ENCODE data around the gene OR51B2. TPM values are rescaled to one million over a fixed set of nuclear protein-coding genes. Genes with fewer than 3 reads are reported as not detected.
"Not testable (repeated sequence)": the region's sequence is repeated elsewhere in the genome, so short reads cannot be mapped to it uniquely, and the experiment has no call there.

Gene OR51B2
- polyA plus RNA-seq, 1 donor (not counting 4 experiments of a cell fraction or from before 2014, with no cell fraction given): not detected

DNA sequence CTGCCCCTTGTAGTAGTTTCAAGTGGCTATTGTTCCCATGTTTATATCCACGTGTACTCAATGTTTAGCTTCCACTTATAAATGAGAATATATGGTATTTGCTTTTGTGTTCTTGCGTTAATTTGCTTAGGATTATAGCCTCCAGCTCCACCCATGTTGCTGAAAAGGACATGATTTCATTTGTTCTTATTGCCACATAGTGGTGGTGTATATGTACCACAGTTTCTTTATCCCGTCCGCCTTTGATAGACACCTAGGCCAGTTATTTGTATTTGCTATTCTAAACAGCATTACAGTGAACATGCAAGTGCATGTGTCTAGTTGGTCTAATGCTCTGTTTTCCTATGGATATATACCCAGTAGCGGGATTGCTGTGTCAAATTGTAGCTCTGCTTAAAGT, 6.8 kb downstream of the OR51B2 start:
- no peak for DNase-seq (ENCODE audit: low read depth, low spot score)
- H3K9me1 ChIP-seq (ENCODE audit: control insufficient read depth, extremely low read depth, insufficient read depth, low read length): no peaks in the 10 kb centered on the region
- TF ChIP-seq, protein P1, sequence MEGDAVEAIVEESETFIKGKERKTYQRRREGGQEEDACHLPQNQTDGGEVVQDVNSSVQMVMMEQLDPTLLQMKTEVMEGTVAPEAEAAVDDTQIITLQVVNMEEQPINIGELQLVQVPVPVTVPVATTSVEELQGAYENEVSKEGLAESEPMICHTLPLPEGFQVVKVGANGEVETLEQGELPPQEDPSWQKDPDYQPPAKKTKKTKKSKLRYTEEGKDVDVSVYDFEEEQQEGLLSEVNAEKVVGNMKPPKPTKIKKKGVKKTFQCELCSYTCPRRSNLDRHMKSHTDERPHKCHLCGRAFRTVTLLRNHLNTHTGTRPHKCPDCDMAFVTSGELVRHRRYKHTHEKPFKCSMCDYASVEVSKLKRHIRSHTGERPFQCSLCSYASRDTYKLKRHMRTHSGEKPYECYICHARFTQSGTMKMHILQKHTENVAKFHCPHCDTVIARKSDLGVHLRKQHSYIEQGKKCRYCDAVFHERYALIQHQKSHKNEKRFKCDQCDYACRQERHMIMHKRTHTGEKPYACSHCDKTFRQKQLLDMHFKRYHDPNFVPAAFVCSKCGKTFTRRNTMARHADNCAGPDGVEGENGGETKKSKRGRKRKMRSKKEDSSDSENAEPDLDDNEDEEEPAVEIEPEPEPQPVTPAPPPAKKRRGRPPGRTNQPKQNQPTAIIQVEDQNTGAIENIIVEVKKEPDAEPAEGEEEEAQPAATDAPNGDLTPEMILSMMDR (optimal IDR thresholded peaks at IDR 0.05 in 1 of 3, IDR thresholded peaks at IDR 0.05 in 1 of 3, conservative IDR thresholded peaks at IDR 0.05 in 1 of 3; ENCODE audit: extremely low read depth in 1 of 3, insufficient read depth in 2 of 3, low read length in 3 of 3): no peak
- TF ChIP-seq EZH2 (IDR thresholded peaks at IDR 0.05; ENCODE audit: low read length): no peak
- H3K9me3 ChIP-seq (ENCODE audit: control insufficient read depth, low read depth, low read length): no peaks in the 10 kb centered on the region
- FAIRE-seq: no peak
- no peak overlapping the region for H2AFZ ChIP-seq (ENCODE audit: control insufficient read depth, low read length)
- H3K36me3 ChIP-seq (ENCODE audit: control insufficient read depth in 2 of 2, extremely low read depth in 1 of 2, insufficient read depth in 2 of 2, low read length in 2 of 2): no peaks in the 10 kb centered on the region
- no peaks in the 10 kb centered on the region for H3K4me1 ChIP-seq (ENCODE audit: control insufficient read depth, extremely low read depth, insufficient read depth, low read length)
- H3K79me2 ChIP-seq (ENCODE audit: control insufficient read depth, insufficient read depth, low read length): no peaks in the 10 kb centered on the region
- no peak overlapping the region for H3K4me3 ChIP-seq (ENCODE audit: control insufficient read depth in 2 of 3, extremely low read depth in 1 of 3, insufficient read depth in 2 of 3, low read depth in 1 of 3, low read length in 3 of 3)
- no peak overlapping the region for H3K4me2 ChIP-seq (ENCODE audit: control insufficient read depth, extremely low read depth, insufficient read depth, low read depth, low read length)
- H4K20me1 ChIP-seq (ENCODE audit: control insufficient read depth, extremely low read depth, insufficient read depth, low read length): no peaks in the 10 kb centered on the region
- H3K27me3 ChIP-seq (ENCODE audit: control insufficient read depth, extremely low read depth, insufficient read depth, low read length): no peaks in the 10 kb centered on the region
- no peak overlapping the region for H3K9ac ChIP-seq (ENCODE audit: control insufficient read depth, extremely low read depth, insufficient read depth, low read length)
- dilution Hi-C loops (cut with MboI; ENCODE audit: extremely low pct_ligation_motif_present, low sequenced_read_pairs): no loop called here
- H3K27ac ChIP-seq (ENCODE audit: control insufficient read depth, insufficient read depth, low read length): no peak overlapping the region

DNA sequence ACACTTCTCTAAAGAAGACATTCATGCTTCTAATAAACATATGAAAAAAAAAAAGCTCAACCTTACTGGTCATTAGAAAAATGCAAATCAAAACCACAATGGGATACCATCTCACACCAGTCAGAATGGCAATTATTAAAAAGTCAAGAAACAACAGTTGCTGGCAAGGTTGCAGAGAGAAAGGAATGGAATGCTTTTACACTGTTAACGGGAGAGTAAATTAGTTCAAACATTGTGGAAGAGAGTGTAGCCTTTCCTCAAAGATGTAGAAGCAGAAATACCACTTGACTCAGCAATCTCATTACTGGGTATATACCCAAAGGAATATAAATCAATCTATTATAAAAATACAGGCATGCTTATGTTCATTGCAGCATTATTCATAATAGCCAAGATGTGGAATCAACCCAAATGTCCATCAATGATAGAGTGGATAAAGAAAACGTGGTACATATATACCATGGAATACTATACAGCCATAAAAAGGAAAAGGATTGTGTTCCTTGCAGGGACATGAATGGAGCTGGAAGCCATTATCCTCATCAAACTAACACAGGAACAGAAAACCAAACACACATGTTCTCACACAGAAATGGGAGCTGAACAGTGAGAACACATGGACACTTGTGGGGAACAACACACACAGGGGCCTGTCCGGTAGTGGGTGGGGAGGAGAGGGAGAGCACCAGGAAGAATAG, 10.6 kb downstream of the OR51B2 start:
- H3K27ac ChIP-seq (ENCODE audit: control insufficient read depth, insufficient read depth, low read length); H3K9me3 ChIP-seq (ENCODE audit: control insufficient read depth, low read depth, low read length); H3K4me3 ChIP-seq (ENCODE audit: control insufficient read depth in 2 of 3, extremely low read depth in 1 of 3, insufficient read depth in 2 of 3, low read depth in 1 of 3, low read length in 3 of 3); dilution Hi-C loops (cut with MboI; ENCODE audit: extremely low pct_ligation_motif_present, low sequenced_read_pairs); H3K4me1 ChIP-seq (ENCODE audit: control insufficient read depth, extremely low read depth, insufficient read depth, low read length); H3K79me2 ChIP-seq (ENCODE audit: control insufficient read depth, insufficient read depth, low read length); H2AFZ ChIP-seq (ENCODE audit: control insufficient read depth, low read length); H3K9me1 ChIP-seq (ENCODE audit: control insufficient read depth, extremely low read depth, insufficient read depth, low read length); FAIRE-seq; H3K9ac ChIP-seq (ENCODE audit: control insufficient read depth, extremely low read depth, insufficient read depth, low read length); H3K4me2 ChIP-seq (ENCODE audit: control insufficient read depth, extremely low read depth, insufficient read depth, low read depth, low read length); H4K20me1 ChIP-seq (ENCODE audit: control insufficient read depth, extremely low read depth, insufficient read depth, low read length); H3K27me3 ChIP-seq (ENCODE audit: control insufficient read depth, extremely low read depth, insufficient read depth, low read length); H3K36me3 ChIP-seq (ENCODE audit: control insufficient read depth in 2 of 2, extremely low read depth in 1 of 2, insufficient read depth in 2 of 2, low read length in 2 of 2); DNase-seq (ENCODE audit: low read depth, low spot score): not testable (repeated sequence)

DNA sequence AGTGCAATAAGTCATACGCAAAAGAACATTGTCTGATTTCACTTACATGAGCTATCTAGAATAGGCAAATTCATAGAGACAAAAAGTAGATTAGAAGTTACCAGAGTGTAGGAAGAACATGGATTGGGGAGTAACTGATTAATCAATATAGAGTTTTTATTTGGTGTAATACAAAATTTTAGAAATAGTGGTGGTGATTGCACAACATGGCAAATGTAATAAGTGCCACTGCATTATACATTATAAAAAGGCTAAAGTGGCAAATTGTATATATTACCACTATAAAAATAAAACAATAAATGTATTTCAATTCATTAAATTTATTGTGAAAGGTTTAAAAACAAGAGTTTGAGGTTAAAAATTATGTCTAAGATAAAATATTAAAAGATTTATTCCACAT, 13.7 kb downstream of the OR51B2 start:
- Histone ChIP-seq H3K27ac (ENCODE audit: control insufficient read depth, insufficient read depth, low read length) (no peak overlapping the region), H3K9me1 (ENCODE audit: control insufficient read depth, extremely low read depth, insufficient read depth, low read length) (no peaks in the 10 kb centered on the region), H3K4me2 (ENCODE audit: control insufficient read depth, extremely low read depth, insufficient read depth, low read depth, low read length) (no peak overlapping the region), H3K36me3 (ENCODE audit: control insufficient read depth in 2 of 2, extremely low read depth in 1 of 2, insufficient read depth in 2 of 2, low read length in 2 of 2) (no peaks in the 10 kb centered on the region), H3K4me3 (ENCODE audit: control insufficient read depth in 2 of 3, extremely low read depth in 1 of 3, insufficient read depth in 2 of 3, low read depth in 1 of 3, low read length in 3 of 3) (no peak overlapping the region), H2AFZ (ENCODE audit: control insufficient read depth, low read length) (no peak overlapping the region), H3K79me2 (ENCODE audit: control insufficient read depth, insufficient read depth, low read length) (no peaks in the 10 kb centered on the region), H3K4me1 (ENCODE audit: control insufficient read depth, extremely low read depth, insufficient read depth, low read length) (no peaks in the 10 kb centered on the region), H3K9ac (ENCODE audit: control insufficient read depth, extremely low read depth, insufficient read depth, low read length) (no peak overlapping the region), H3K27me3 (ENCODE audit: control insufficient read depth, extremely low read depth, insufficient read depth, low read length) (no peaks in the 10 kb centered on the region), H3K9me3 (ENCODE audit: control insufficient read depth, low read depth, low read length) (no peaks in the 10 kb centered on the region), H4K20me1 (ENCODE audit: control insufficient read depth, extremely low read depth, insufficient read depth, low read length) (no peaks in the 10 kb centered on the region)
- TF ChIP-seq, protein P1 (optimal IDR thresholded peaks at IDR 0.05 in 1 of 3, IDR thresholded peaks at IDR 0.05 in 1 of 3, conservative IDR thresholded peaks at IDR 0.05 in 1 of 3; ENCODE audit: extremely low read depth in 1 of 3, insufficient read depth in 2 of 3, low read length in 3 of 3): no peak
- TF ChIP-seq EZH2 (IDR thresholded peaks at IDR 0.05; ENCODE audit: low read length): no peak
- dilution Hi-C loops (cut with MboI; ENCODE audit: extremely low pct_ligation_motif_present, low sequenced_read_pairs): no loop called here
- FAIRE-seq: no peak
- DNase-seq (ENCODE audit: low read depth, low spot score): no peak

Data from keratinocyte (primary cell).